ENCODE data around the gene MEA1.

Gene MEA1

GRCh38 chr6:42973926-42974325, 39.8 kb downstream of the MEA1 start:
- DNase-seq (ENCODE audit: low spot score), result no peak

- DNase-seq (ENCODE audit: low spot score), result no peak
Observed at GRCh38 chr6:42971746-42972327, 41.9 kb downstream of the MEA1 start.

DNA sequence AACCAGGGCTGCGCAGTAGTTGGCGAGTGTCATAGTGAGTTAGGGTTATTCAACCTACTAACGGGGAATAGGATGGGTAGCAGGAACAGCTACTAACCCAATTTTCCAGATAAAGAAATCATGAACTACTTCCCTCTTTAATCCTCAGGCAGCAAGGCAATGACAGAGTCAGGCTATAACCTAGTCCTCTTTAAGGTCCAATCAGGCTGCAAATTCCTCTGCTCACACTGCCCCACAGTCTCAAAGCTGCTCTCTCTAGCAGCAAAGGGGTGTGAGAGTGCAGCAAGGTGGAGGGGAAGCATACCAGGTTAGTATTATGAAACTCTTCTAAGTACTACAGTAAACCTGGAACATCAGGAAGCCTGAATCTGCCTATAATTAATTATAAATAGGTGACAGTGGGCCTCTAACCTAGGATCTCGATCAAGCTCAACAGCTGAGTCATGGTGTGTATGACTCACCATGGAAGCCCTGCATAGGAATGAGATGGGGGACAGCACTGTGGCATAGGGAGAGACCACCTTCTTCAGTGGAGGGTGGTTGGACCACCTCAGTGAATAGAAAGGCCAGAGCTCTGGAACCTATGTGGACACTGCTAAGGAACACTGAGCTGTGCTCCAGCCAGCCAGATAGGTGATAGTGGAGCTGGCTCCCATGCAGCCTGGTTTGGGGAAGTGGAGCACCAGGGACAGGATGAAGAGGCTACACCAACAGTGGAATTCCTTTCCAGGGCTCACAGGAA, 42.7 kb downstream of the MEA1 start:
- DNase-seq (ENCODE audit: low spot score), result no peak

DNA sequence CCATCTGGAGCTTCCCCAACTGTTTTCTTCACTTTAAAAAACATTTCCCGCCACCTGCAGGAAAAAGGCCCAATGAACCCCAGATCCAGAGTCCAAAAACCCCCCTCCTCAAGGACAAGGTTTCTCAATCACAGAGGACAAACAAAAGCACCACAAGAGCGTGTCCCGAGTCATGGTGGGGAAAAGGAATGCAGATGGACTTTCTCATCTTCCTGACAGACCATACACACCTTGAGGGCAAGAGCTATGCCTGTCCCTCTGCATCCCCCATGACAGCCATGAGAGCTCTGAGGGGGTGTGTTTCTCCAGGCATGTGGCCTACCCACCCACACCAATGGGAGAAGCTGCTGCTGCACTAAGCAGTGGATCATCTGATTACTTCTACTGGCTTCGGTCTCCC, 43.8 kb downstream of the MEA1 start:
- no peak for DNase-seq (ENCODE audit: low spot score)

DNA sequence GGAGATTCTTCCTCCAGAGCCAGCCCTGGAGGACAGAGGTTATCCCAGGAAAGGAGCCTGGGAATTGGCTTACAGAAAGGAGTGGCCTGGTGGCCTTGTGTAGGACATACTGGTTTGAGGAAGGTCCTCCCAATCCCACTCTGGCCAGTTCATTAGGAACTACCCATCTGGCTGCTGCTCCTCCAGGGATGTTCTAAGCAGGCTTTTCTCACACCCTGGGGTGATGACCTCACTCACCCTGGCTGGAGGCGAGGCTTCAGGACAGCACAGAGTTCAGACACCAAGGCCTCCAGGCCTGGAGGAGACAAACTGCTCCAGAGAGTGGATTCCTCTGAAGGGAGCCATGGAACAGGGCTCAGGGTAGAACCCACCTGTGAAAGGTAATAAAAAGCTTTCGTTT, 44.3 kb downstream of the MEA1 start:
- no peak for DNase-seq (ENCODE audit: low spot score)

DNA sequence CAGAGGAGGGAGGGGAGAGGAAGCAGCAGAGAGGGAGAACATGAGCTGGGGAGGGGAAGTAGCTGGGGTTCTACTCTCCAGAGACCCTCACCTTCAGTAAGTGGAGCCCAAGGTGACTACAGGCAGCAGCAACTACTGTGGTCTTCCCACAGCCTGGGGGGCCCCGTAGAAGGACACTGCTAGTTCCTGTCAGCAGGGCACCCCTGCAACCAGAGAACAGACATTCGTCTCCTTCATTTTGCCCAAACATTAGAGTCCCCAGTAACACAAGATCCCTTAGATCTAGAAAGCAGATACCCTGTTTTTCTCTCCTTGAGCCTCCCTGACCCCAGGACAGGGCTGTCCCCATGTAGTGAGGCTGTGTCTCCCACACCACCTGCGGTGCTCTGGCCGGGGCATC, 45.0 kb downstream of the MEA1 start:
- no peak for DNase-seq (ENCODE audit: low spot score)

DNA sequence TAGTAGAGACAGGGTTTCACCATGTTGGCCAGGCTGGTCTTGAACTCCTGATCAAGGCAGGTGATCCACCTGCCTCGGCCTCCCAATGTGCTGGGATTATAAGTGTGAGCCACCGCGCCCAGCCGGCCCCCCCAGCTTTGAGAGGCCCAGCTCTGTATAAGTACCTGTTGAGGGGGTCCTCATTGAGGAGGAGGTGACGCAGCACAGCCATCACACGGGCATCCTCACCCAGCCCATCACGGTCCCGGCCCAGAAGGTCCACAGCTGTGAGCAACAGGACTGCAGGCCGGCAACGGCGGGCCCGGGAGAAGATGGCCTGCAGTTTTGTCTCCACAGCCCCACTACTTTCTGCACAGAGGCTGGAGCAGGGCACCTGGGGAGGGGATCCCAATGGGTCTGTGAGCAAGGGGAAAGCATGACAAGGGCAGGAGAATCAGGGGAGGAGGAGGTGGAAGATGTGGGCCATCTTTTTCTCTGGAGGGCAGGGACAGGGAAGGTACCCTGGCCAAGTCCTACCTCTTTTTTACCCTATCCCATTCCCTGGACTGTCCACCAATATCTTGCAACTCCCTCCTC, 45.5 kb downstream of the MEA1 start:
- no peak for DNase-seq (ENCODE audit: low spot score)

- no peak for DNase-seq (ENCODE audit: low spot score)
Observed at GRCh38 chr6:42967228-42967627, 46.5 kb downstream of the MEA1 start.

- no peak for DNase-seq (ENCODE audit: low spot score)
Observed at GRCh38 chr6:42966571-42966970, 47.2 kb downstream of the MEA1 start.

GRCh38 chr6:42963855-42964605, 49.7 kb downstream of the MEA1 start:
- DNase-seq (ENCODE audit: low spot score), result peak; percentile 49

GRCh38 chr6:42963179-42963854, 50.4 kb downstream of the MEA1 start:
- no peak for DNase-seq (ENCODE audit: low spot score)

DNA sequence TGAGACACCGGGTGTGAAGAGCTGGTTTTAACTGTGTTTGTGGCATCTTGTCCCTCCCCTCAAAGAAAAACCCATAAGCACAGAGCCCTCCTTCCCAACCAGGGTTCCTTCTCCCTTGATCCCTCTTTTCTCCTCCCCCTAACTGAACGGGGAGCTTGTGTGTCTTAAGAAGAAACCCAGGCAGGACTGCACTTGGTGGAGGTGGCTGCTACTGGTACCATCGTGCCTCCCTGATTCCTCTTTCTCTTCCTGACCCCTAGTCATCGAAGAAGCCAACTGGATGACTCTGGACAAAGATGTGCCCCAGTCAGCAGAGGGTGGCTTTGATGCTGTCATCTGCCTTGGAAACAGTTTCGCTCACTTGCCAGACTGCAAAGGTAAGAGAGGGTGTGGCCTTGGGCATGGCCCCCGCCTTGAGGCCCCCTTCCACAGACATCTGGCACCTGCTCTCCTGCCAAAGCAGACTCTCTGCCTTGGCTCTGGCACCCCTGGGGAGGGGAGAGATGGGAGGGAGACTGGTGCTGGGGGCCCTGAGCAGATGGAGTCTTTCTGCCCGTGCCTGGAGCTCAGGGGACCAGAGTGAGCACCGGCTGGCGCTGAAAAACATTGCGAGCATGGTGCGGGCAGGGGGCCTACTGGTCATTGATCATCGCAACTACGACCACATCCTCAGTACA, 51.1 kb downstream of the MEA1 start:
- no peak for DNase-seq (ENCODE audit: low spot score)

DNA sequence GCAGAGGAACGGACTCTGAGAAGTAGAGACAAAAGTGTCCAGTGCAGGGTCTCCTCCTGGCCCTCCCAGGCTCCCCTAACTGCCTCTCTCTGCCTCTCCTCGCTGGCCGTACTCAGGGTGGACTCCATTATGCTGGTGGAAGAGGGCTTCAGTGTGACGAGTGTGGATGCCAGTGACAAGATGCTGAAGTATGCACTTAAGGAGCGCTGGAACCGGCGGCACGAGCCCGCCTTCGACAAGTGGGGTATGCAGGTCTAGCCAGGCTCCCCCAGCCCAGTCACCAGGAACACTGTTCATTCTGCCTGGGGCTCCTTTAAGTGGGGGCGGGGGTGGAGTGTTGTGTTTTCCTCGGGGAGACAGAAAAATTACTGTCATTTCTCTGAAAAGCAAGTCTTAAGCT, 51.6 kb downstream of the MEA1 start:
- DNase-seq (ENCODE audit: low spot score), result no peak
